Fibroblast of the aortic adventitia (primary cell): ENCODE results near the gene CNN2. TPM values are rescaled to one million over a fixed set of nuclear protein-coding genes. Genes with fewer than 3 reads are reported as not detected.

Source experiments
- DNase-seq: peaks from one replicate; pipeline ENCODE4 v3.0.0-alpha.2; 2010; ENCODE audit warnings: low read depth
- H3K4me3 ChIP-seq: 2 replicates; pipeline ENCODE4 v1.5.1; 2011; ENCODE audit warnings: low read depth, mild to moderate bottlenecking, control low read depth, low read length, moderate library complexity
- total RNA-seq: library from RNA; depleted of rRNA; stranded (reverse); fragments of >200 nt; gene quantifications from 2 replicates; pipeline ENCODE4 v1.2.3, GENCODE V29; 2012; ENCODE audit warnings: low replicate concordance
- TF ChIP-seq, protein P1 (sequence below): IDR thresholded peaks from 2 replicates; pipeline ENCODE4 v1.5.1; 2011; ENCODE audit warnings: mild to moderate bottlenecking, low read length, control low read depth, inconsistent platforms; ENCODE audit not compliant: insufficient read depth

Gene CNN2
- total RNA-seq, 1 donor: 96.0 TPM

DNA sequence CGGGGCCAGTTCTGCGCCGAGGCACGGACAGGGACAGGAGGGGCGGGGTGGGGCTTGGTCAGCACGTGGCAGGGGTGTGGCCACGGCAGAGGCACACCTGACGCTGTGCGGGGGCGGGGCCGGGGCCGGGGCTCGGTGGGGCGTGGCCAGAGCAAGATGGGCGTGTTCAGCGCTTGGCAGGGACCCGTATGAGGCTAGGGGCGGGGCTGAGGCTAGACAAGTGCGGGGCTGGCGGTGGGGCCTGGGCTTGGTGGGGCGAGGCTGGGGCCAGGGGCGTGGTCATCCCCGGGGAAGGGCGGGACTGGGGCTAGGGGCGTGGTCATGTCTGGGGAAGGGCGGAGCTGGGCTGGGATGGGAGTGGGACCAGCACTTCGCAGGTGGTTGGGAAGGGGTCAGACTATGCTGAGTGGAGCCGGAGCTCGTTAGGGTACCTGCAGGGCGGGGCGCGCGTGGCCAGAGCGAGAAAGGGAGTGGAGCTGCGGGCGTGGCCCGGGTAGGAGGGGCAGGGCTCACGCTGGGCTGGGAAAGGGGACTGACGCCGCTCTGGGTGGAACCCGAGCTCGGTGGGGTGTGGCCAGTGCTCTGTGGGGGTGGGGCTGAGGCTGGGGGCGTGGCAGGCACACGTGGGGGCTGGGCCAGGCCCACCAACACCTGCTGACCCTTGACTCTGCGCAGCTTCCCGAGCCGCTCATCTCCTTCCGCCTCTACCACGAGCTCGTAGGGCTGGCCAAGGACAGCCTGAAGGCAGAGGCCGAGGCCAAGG is 55.9 kb downstream of the CNN2 start:
- peak overlapping the region; percentile 31 for H3K4me3 ChIP-seq
- TF ChIP-seq, protein P1, sequence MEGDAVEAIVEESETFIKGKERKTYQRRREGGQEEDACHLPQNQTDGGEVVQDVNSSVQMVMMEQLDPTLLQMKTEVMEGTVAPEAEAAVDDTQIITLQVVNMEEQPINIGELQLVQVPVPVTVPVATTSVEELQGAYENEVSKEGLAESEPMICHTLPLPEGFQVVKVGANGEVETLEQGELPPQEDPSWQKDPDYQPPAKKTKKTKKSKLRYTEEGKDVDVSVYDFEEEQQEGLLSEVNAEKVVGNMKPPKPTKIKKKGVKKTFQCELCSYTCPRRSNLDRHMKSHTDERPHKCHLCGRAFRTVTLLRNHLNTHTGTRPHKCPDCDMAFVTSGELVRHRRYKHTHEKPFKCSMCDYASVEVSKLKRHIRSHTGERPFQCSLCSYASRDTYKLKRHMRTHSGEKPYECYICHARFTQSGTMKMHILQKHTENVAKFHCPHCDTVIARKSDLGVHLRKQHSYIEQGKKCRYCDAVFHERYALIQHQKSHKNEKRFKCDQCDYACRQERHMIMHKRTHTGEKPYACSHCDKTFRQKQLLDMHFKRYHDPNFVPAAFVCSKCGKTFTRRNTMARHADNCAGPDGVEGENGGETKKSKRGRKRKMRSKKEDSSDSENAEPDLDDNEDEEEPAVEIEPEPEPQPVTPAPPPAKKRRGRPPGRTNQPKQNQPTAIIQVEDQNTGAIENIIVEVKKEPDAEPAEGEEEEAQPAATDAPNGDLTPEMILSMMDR: no peak
- peak; percentile 20 for DNase-seq

DNA sequence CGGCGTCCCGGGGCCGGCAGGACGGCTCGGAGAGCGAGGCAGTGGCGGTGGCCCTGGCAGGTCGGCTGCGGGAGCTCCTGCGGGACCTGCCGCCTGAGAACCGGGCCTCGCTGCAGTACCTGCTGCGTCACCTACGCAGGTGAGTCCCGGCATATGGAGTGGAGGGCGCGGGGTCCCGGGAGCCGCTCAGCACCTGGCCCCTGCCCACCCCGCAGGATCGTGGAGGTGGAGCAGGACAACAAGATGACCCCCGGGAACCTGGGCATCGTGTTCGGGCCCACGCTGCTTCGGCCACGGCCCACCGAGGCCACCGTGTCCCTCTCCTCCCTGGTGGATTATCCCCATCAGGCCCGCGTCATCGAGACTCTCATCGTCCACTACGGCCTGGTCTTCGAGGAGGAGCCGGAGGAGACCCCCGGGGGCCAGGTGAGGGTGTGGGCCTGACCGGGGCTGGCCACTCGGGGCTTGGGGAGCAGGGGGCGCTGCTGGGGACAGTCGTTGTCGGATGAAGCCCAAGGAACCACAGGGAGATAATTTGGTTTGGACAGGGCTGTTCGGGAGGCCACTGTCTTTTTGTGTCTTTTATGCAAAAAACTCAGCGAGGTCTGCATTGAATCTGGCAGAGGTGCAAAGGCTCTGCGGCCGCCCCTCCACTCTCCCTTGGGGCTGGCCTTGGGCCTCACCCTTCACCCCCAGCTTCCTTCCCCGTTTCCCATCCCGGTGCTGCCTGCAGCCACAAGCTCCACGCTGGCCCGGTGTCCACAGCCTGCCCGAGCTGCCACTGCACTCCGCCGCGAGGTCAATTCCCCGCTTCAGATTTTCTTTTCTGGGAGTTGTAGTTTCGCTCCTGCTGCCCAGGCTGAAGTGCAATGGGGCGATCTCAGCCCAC is 56.8 kb downstream of the CNN2 start:
- DNase-seq: no peak
- H3K4me3 ChIP-seq: no peak overlapping the region
- TF ChIP-seq, protein P1: no peak

DNA sequence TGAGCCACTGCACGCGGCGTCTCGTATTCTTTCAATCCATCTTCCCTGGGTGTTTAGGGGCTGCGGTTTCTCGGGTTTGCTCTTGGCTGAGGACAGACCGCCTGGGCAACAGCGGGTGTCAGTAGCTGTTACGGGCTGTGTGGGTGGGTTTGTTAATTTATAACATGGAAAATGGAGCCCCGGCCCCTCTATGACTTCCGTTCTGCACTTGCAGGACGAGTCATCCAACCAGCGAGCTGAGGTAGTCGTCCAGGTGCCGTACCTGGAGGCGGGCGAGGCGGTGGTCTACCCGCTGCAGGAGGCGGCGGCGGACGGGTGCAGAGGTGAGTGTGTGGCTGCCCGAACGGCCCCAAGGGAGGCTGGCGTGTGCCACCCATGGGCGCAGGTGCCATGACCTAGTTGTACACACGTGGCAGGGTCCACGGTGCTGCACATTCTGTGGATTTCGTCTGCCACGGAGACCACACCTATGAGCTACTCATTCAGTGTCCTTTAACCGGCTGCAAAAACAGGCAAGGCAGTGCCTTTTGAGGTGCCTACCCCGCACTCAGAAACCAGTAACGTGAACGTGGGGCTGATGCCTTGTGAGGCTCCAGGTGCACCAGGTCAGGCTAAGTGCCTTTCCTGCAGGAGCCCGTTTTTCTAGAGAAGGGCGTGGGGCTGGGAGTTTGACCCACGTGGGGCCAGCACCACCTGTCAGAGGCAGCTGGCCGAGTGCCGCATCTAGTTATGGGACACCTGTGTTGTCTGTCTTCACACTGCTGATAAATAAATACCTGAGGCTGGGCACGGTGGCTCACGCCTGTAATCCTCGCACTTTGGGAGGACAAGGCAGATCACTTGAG is 57.8 kb downstream of the CNN2 start:
- TF ChIP-seq, protein P1: no peak
- no peak for DNase-seq
- H3K4me3 ChIP-seq: no peak overlapping the region

DNA sequence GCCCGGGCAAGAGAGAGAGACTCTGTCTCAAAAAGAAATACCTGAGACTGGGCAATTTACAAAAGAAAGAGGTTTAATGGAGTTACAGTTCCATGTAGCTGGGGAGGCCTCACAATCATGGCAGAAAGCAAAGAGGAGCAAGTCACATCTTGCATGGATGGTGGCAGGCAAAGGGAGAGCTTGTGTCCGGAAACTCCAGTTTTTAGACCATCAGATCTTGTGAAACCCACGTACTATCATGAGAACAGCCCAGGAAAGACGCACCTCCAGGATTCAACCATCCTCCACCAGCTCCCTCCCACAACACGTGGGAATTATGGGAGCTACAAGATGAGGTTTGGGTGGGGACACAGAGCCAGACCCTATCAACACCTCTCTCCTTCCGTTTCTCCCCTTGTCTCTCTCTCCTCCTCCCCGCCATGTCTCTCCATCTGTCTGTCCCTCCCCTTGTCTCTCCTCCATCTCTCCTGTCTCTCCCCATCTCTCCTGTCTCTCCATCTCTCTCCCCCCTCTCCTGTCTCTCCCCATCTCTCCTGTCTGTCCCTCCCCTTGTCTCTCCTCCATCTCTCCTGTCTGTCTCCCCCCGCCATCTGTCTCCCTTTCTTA is 58.7 kb downstream of the CNN2 start:
- TF ChIP-seq, protein P1: no peak
- no peak overlapping the region for H3K4me3 ChIP-seq
- DNase-seq: no peak

DNA sequence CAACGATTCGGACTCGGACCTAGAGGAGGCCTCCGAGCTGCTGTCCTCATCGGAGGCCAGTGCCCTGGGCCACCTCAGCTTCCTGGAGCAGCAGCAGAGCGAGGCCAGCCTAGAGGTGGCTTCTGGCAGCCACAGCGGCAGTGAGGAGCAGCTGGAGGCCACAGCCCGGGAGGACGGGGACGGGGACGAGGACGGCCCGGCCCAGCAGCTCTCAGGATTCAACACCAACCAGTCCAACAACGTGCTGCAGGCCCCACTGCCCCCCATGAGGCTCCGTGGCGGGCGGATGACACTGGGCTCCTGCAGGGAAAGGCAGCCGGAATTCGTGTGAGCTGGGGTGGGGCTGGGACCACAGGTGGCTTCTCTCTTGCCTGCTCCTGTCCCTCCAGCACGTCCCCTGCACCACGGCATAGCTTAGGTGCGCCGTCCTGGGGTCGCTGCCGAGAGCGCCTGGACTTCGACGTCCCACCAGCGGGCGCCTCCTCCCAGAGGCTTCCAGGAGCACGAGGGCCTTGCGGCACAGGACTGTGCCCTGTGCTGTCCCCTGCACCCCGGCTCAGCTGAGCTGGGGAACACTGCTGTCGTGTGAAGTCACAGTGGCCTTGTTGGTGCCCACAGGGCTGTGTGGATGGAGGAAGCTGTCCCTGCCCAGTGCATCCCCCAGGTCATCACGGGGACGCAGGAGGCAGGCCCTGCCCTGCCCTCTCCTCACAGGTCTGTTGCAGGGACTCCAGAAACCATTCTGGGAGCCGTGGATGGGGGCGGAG is 59.5 kb downstream of the CNN2 start:
- TF ChIP-seq, protein P1: no peak
- DNase-seq: no peak

More for the DNA sequence above, 59.5 kb downstream of the CNN2 start:
- H3K4me3 ChIP-seq: no peak overlapping the region
